HepG2 (cell line): ENCODE results near the gene COQ3. TPM values are rescaled to one million over a fixed set of nuclear protein-coding genes. Genes with fewer than 3 reads are reported as not detected.

ENCODE experiments used
- ASH2L ChIP-seq: fragments of 300-600, 200-600 bp; sonication (generic); IDR thresholded peaks from 2 replicates; pipeline ENCODE4 v1.7.0; 2017; ENCODE audit warnings: low read depth, mild to moderate bottlenecking, moderate library complexity, mixed read lengths, low read length; ENCODE audit not compliant: insufficient read length
- DNMT3B ChIP-seq: conservative IDR thresholded peaks from 2 replicates; pipeline ENCODE4 v1.6.1; 2016; ENCODE audit warnings: missing biosample characterization, control low read depth
- FOSL2 ChIP-seq: sonication (generic); formaldehyde crosslinking; IDR thresholded peaks from 2 replicates; pipeline ENCODE4 v1.4.0; 2020; ENCODE audit warnings: missing genetic modification reagents
- GFI1 ChIP-seq: sonication (generic); formaldehyde crosslinking; IDR thresholded peaks from 2 replicates; pipeline ENCODE4 v1.5.0; 2020; ENCODE audit warnings: missing genetic modification reagents, mild to moderate bottlenecking, borderline replicate concordance
- HNF4A ChIP-seq: sonication (generic); formaldehyde crosslinking; IDR thresholded peaks from 2 replicates; pipeline ENCODE4 v1.4.0; 2020; ENCODE audit warnings: missing genetic modification reagents
- HOMEZ ChIP-seq: IDR thresholded peaks from 2 replicates; pipeline ENCODE4 v1.6.1; 2016; ENCODE audit warnings: low read depth
- JUN ChIP-seq: sonication (generic); formaldehyde crosslinking; IDR thresholded peaks from 2 replicates; pipeline ENCODE4 v1.4.0; 2020; ENCODE audit warnings: mild to moderate bottlenecking, missing genetic modification reagents
- NR2F1 ChIP-seq, 2 experiments: fragments of 450-650 bp in 1 of 2; formaldehyde crosslinking in 1 of 2; IDR thresholded peaks; 2 replicates each; pipeline versions ENCODE4 v1.5.0 to v1.6.1; 2016 to 2020; ENCODE audit warnings: mild to moderate bottlenecking in 1 of 2, missing compliant biosample characterization in 1 of 2, missing genetic modification reagents in 1 of 2, moderate library complexity in 1 of 2
- PLRG1 ChIP-seq: fragments of 450-650 bp; conservative IDR thresholded peaks from 2 replicates; pipeline ENCODE4 v1.6.1; 2016
- POGZ ChIP-seq: sonication (generic); formaldehyde crosslinking; IDR thresholded peaks from 2 replicates; pipeline ENCODE4 v1.4.0; 2020; ENCODE audit warnings: mild to moderate bottlenecking, missing genetic modification reagents
- TRIM22 ChIP-seq: fragments of 450-650 bp; IDR thresholded peaks from 2 replicates; pipeline ENCODE4 v1.6.1; 2017
- ZFP36 ChIP-seq: fragments of 150-350 bp; IDR thresholded peaks from 2 replicates; pipeline ENCODE4 v1.6.1; 2018; ENCODE audit warnings: borderline replicate concordance, low read length, low read depth; ENCODE audit not compliant: partially characterized antibody
- ZKSCAN1 ChIP-seq: fragments of 150-350 bp; IDR thresholded peaks from 2 replicates; pipeline ENCODE4 v1.6.1; 2014; ENCODE audit warnings: low read length
- ZKSCAN8 ChIP-seq: IDR thresholded peaks from 2 replicates; pipeline ENCODE4 v1.6.1; 2016; ENCODE audit warnings: borderline replicate concordance, missing genetic modification reagents, missing compliant biosample characterization
- ZNF644 ChIP-seq: IDR thresholded peaks from 2 replicates; pipeline ENCODE4 v1.6.1; 2016; ENCODE audit warnings: low read depth
- ZNF674 ChIP-seq: sonication (generic); formaldehyde crosslinking; IDR thresholded peaks from 2 replicates; pipeline ENCODE4 v1.5.0; 2020; ENCODE audit warnings: low read depth, mild to moderate bottlenecking, missing genetic modification reagents
- ZNF740 ChIP-seq: sonication (generic); formaldehyde crosslinking; IDR thresholded peaks from 2 replicates; pipeline ENCODE4 v1.4.0; 2020; ENCODE audit warnings: missing genetic modification reagents
- polyA plus RNA-seq, 8 experiments: library from polyadenylated mRNA; depleted of rRNA in 3 of 8; stranded (reverse) in 7 of 8; unstranded in 1 of 8; fragments of >200 nt; fragmentation: Illumina TruSeq in 4 of 8; extraction: Trizol in 4 of 8; gene quantifications; 2 replicates each; pipeline versions ENCODE4 v1.2.1 to v1.2.3, GENCODE V29; 2011 to 2016; ENCODE audit warnings: low read depth in 4 of 8, missing spikeins in 1 of 8, mixed read lengths in 1 of 8; ENCODE audit not compliant: insufficient read depth in 1 of 8
- total RNA-seq, 5 experiments: library from RNA; depleted of rRNA; stranded (reverse); fragments of >200 nt; fragmentation: Illumina TruSeq; extraction: Trizol; gene quantifications; 2 replicates each; pipeline ENCODE4 v1.2.3, GENCODE V29; 2016; ENCODE audit warnings: low read depth in 1 of 5
- TF ChIP-seq, protein P1 (sequence below): sonication (generic); formaldehyde crosslinking; IDR thresholded peaks from 2 replicates; pipeline ENCODE4 v1.9.0; 2021; ENCODE audit warnings: missing genetic modification reagents, borderline replicate concordance
- TF ChIP-seq, protein P2 (sequence below): IDR thresholded peaks from 2 replicates; pipeline ENCODE4 v1.4.0; 2020; ENCODE audit warnings: mild to moderate bottlenecking, missing genetic modification reagents
- TF ChIP-seq, protein P3 (sequence below): sonication (generic); formaldehyde crosslinking; IDR thresholded peaks from 2 replicates; pipeline ENCODE4 v1.4.0; 2020; ENCODE audit warnings: mild to moderate bottlenecking, low read depth, missing genetic modification reagents

Gene COQ3
- total and polyA plus RNA-seq, 2 of the 13 experiments (the other 11 are each of a cell fraction or from before 2014, with no cell fraction given), result 5.3 to 20.5 TPM

GRCh38 chr6:99432877-99433276, 38.9 kb upstream of the COQ3 start (continued):
- TF ChIP-seq, protein P1, sequence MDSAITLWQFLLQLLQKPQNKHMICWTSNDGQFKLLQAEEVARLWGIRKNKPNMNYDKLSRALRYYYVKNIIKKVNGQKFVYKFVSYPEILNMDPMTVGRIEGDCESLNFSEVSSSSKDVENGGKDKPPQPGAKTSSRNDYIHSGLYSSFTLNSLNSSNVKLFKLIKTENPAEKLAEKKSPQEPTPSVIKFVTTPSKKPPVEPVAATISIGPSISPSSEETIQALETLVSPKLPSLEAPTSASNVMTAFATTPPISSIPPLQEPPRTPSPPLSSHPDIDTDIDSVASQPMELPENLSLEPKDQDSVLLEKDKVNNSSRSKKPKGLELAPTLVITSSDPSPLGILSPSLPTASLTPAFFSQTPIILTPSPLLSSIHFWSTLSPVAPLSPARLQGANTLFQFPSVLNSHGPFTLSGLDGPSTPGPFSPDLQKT (CRISPR knock-in tag), result no peak
- TF ChIP-seq ZNF644 (CRISPR knock-in tag) (peak; percentile 63; the same call in 1 of the 2 replicates), JUN (CRISPR knock-in tag) (peak; percentile 82; the same call in 1 of the 2 replicates), FOSL2 (CRISPR knock-in tag) (peak; percentile 53), ASH2L (peak; percentile 15), HNF4A (CRISPR knock-in tag) (peak; percentile 72), GFI1 (CRISPR knock-in tag) (no peak), HOMEZ (CRISPR knock-in tag) (peak; percentile 71), ZNF740 (CRISPR knock-in tag) (no peak), TRIM22 (no peak), POGZ (CRISPR knock-in tag) (0 out of 2 replicates have a peak, but pooled peaks have one; percentile 33), ZKSCAN8 (CRISPR knock-in tag) (peak; percentile 69; the same call in 1 of the 2 replicates), DNMT3B (no peak), ZKSCAN1 (no peak), ZNF674 (CRISPR knock-in tag) (no peak), ZFP36 (no peak), NR2F1 (CRISPR knock-in tag; IDR thresholded peaks at IDR 0.05) (peak; percentile 15 to 77; a peak in 2 of 4 replicates), PLRG1 (no peak)
- TF ChIP-seq, protein P2, sequence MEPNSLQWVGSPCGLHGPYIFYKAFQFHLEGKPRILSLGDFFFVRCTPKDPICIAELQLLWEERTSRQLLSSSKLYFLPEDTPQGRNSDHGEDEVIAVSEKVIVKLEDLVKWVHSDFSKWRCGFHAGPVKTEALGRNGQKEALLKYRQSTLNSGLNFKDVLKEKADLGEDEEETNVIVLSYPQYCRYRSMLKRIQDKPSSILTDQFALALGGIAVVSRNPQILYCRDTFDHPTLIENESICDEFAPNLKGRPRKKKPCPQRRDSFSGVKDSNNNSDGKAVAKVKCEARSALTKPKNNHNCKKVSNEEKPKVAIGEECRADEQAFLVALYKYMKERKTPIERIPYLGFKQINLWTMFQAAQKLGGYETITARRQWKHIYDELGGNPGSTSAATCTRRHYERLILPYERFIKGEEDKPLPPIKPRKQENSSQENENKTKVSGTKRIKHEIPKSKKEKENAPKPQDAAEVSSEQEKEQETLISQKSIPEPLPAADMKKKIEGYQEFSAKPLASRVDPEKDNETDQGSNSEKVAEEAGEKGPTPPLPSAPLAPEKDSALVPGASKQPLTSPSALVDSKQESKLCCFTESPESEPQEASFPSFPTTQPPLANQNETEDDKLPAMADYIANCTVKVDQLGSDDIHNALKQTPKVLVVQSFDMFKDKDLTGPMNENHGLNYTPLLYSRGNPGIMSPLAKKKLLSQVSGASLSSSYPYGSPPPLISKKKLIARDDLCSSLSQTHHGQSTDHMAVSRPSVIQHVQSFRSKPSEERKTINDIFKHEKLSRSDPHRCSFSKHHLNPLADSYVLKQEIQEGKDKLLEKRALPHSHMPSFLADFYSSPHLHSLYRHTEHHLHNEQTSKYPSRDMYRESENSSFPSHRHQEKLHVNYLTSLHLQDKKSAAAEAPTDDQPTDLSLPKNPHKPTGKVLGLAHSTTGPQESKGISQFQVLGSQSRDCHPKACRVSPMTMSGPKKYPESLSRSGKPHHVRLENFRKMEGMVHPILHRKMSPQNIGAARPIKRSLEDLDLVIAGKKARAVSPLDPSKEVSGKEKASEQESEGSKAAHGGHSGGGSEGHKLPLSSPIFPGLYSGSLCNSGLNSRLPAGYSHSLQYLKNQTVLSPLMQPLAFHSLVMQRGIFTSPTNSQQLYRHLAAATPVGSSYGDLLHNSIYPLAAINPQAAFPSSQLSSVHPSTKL (CRISPR knock-in tag), result peak; percentile 51; the same call in 1 of the 2 replicates
- TF ChIP-seq, protein P3, sequence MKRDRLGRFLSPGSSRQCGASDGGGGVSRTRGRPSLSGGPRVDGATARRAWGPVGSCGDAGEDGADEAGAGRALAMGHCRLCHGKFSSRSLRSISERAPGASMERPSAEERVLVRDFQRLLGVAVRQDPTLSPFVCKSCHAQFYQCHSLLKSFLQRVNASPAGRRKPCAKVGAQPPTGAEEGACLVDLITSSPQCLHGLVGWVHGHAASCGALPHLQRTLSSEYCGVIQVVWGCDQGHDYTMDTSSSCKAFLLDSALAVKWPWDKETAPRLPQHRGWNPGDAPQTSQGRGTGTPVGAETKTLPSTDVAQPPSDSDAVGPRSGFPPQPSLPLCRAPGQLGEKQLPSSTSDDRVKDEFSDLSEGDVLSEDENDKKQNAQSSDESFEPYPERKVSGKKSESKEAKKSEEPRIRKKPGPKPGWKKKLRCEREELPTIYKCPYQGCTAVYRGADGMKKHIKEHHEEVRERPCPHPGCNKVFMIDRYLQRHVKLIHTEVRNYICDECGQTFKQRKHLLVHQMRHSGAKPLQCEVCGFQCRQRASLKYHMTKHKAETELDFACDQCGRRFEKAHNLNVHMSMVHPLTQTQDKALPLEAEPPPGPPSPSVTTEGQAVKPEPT (CRISPR knock-in tag), result no peak
